Skeletal muscle satellite cell (primary cell): Measurements from ENCODE around the gene PTH. TPM values are rescaled to one million over a fixed set of nuclear protein-coding genes. Genes with fewer than 3 reads are reported as not detected.

Source experiments
- H3K27me3 ChIP-seq: 2 replicates; pipeline ENCODE4 v1.7.0; 2013; ENCODE audit warnings: low read length; ENCODE audit not compliant: control insufficient read depth, insufficient read depth
- H3K36me3 ChIP-seq: 2 replicates; pipeline ENCODE4 v1.7.0; 2013; ENCODE audit warnings: mild to moderate bottlenecking, control low read depth, low read length; ENCODE audit not compliant: insufficient read depth
- H3K4me1 ChIP-seq: 2 replicates; pipeline ENCODE4 v1.7.0; 2013; ENCODE audit warnings: low read length; ENCODE audit not compliant: control insufficient read depth, insufficient read depth
- H3K4me2 ChIP-seq: 2 replicates; pipeline ENCODE4 v1.7.0; 2013; ENCODE audit warnings: mild to moderate bottlenecking, low read length
- H3K4me3 ChIP-seq: 2 replicates; pipeline ENCODE4 v1.7.0; 2013; ENCODE audit warnings: low read length
- H3K9ac ChIP-seq: 2 replicates; pipeline ENCODE4 v1.7.0; 2013; ENCODE audit warnings: mild to moderate bottlenecking, low read depth, low read length, moderate library complexity
- H3K9me3 ChIP-seq: replicated peaks from 2 replicates; pipeline ENCODE4 v1.7.0; 2013; ENCODE audit warnings: mild to moderate bottlenecking, control low read depth, low read length
- total RNA-seq: library from RNA; depleted of rRNA; stranded (reverse); fragments of >200 nt; gene quantifications from 2 replicates; pipeline ENCODE4 v1.2.3, GENCODE V29; 2012; rRNA removed

Gene PTH
- not detected in 2 replicates for total RNA-seq

DNA sequence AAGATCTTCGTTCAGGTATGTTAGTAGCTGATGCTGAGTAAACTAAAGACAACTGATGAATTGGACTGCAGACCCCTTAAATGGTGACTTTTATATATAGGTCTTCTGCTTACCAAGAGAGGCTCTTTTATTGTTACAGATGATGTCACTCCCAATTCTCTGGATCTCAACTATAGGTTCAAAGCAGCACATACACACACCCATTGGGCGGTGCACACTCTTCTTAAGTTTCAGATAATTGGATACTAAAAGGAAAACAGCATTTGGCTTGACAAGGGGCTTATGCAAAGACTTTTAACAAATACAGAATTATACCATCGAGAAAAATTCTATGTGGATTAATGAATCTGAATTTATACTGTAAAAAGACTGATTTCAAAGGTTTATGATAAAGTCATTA is at the start of gene PTH:
PTH (minus strand) TSS at position 69 of the 400 bp plus-strand sequence. CDS start 3,142 bp downstream, outside the sequence.
- no peak within 1 kb of the TSS for H3K4me3 ChIP-seq
- H3K4me2 ChIP-seq, result no peak within 1 kb of the TSS
- H3K27me3 ChIP-seq, result peaks cover 23% of the 10 kb centered on the region
- no peaks in the 10 kb centered on the region for H3K4me1 ChIP-seq
- H3K36me3 ChIP-seq, result no peaks in the 10 kb centered on the region
- no peaks in the 10 kb centered on the region for H3K9me3 ChIP-seq
- H3K9ac ChIP-seq, result no peak within 1 kb of the TSS

DNA sequence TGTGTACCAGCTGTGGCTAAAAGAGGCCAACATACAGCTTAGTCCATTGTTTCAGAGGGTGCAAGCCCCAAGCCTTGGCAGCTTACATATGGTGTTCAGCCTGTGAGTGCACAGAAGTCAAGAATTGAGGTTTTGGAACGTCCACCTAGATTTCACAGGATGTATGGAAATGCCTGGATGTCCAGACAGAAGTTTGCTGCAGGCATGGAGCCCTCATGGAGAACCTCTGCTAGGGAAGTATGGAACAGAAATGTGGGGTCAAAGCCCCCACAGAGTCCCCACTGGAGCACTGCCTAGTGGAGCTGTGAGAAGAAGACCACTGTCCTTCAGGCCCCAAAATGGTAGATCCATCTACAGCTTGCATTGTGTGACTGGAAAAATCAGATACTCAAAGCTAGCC is 42.2 kb upstream of the PTH start:
- H3K27me3 ChIP-seq, result no peaks in the 10 kb centered on the region

DNA sequence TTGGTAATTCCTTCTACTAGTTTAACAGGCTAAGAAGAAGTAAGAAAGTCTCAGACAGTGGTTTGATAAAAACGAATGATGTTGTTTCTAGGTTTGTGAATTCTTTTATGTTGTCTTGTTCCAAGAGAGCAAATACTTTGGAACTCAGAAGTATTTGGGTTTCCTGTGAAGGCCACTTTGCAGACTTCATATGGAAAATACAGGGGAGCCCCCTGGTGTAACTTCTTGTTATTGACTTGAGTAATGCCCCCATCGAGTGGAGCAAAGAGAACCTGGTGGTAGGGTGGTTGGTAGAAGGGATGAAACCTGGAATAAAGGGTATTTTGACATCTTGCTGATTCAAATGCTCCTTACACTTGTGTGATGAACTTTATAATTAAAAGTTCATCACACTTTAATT is 40.0 kb upstream of the PTH start:
- H3K9me3 ChIP-seq, result no peaks in the 10 kb centered on the region
- no peak overlapping the region for H3K4me3 ChIP-seq
- H3K4me1 ChIP-seq, result no peaks in the 10 kb centered on the region
- H3K9ac ChIP-seq, result no peak overlapping the region
- H3K36me3 ChIP-seq, result no peaks in the 10 kb centered on the region
- no peak overlapping the region for H3K4me2 ChIP-seq
- H3K27me3 ChIP-seq, result no peaks in the 10 kb centered on the region

More for the DNA sequence above, 42.2 kb upstream of the PTH start:
- Histone ChIP-seq H3K9ac (no peak overlapping the region), H3K9me3 (no peaks in the 10 kb centered on the region), H3K4me1 (no peaks in the 10 kb centered on the region), H3K4me3 (no peak overlapping the region), H3K36me3 (no peaks in the 10 kb centered on the region), H3K4me2 (no peak overlapping the region)

DNA sequence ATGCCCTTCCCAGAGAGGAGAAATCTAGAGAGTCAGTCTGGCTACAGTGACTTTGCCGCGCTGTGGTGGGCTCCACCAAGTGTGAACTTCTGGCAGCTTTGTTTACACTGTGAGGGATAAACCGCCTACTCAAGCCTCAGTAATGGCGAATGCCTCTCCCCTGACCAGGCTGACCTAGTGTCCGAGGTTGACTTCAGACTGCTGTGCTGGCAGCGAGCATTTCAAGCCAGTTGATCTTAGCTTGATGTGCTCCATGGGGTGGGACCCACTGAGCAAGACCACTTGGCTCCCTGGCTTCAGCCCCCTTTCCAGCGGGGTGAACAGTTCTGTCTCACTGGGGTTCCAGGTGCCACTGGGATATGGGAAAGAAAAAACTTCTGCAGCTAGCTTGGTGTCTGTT is 38.6 kb upstream of the PTH start:
- no peaks in the 10 kb centered on the region for H3K36me3 ChIP-seq

GRCh38 chr11:13525257-13525656 is 29.5 kb upstream of the PTH start:
- no peaks in the 10 kb centered on the region for H3K9me3 ChIP-seq
- H3K4me1 ChIP-seq, result no peaks in the 10 kb centered on the region
- H3K36me3 ChIP-seq, result no peaks in the 10 kb centered on the region
- H3K4me2 ChIP-seq, result no peak overlapping the region
- no peak overlapping the region for H3K4me3 ChIP-seq
- H3K27me3 ChIP-seq, result peaks cover 3% of the 10 kb centered on the region
- H3K9ac ChIP-seq, result no peak overlapping the region

More for the DNA sequence above, 38.6 kb upstream of the PTH start:
- no peak overlapping the region for H3K4me2 ChIP-seq
- no peak overlapping the region for H3K4me3 ChIP-seq
- no peaks in the 10 kb centered on the region for H3K27me3 ChIP-seq
- no peak overlapping the region for H3K9ac ChIP-seq
- H3K4me1 ChIP-seq, result no peaks in the 10 kb centered on the region
- H3K9me3 ChIP-seq, result no peaks in the 10 kb centered on the region

DNA sequence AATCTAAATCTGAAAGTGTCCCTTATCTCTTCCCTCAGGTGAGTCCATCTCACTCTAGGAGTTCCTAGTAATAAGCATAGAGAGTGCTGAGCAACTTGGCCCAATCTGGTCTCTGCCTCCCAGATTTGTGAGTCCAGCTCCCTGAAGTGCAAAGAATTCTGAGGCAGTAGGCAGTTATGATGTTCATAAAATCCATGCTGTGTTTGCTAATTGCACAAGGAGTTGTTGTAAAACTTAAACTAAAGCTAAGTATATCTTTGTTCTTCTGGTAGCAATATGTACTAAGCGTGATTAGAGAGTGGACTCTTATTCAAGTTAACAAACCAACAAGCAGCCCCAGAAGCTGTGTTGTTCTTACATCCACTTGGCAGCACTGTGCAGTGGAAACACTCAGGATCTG is 7.6 kb upstream of the PTH start:
- Histone ChIP-seq H3K4me2 (no peak overlapping the region), H3K4me3 (no peak overlapping the region), H3K36me3 (no peaks in the 10 kb centered on the region), H3K9me3 (no peaks in the 10 kb centered on the region), H3K9ac (no peak overlapping the region), H3K4me1 (no peaks in the 10 kb centered on the region), H3K27me3 (peaks cover 4% of the 10 kb centered on the region)

DNA sequence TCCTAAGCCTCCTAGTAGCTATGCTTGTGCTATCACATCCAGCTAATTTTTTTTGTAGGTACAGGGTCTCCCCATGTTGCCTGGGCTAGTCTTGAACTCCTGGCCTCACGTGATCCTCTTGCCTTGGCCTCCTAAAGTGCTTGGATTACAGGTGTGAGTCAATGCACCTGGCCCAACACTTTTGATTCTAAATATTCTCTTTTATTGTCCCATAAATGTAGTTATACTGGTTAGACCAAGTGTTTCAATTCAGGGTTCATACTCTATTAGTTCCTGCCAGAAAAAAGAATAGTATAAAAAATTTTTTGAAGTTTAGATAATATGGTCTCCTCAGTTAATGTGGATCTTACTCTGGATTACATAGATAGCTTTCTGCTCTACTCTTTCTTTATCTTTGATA is 6.7 kb upstream of the PTH start:
- no peaks in the 10 kb centered on the region for H3K4me1 ChIP-seq
- no peak overlapping the region for H3K4me2 ChIP-seq
- no peak overlapping the region for H3K9ac ChIP-seq
- H3K4me3 ChIP-seq, result no peak overlapping the region
- H3K27me3 ChIP-seq, result peaks cover 4% of the 10 kb centered on the region
- no peaks in the 10 kb centered on the region for H3K36me3 ChIP-seq
- no peaks in the 10 kb centered on the region for H3K9me3 ChIP-seq

GRCh38 chr11:13494051-13494450 is 1.7 kb downstream of the PTH start:
- Histone ChIP-seq H3K4me3 (no peak overlapping the region), H3K36me3 (no peaks in the 10 kb centered on the region), H3K9ac (no peak overlapping the region), H3K9me3 (no peaks in the 10 kb centered on the region), H3K4me2 (no peak overlapping the region), H3K4me1 (no peaks in the 10 kb centered on the region), H3K27me3 (peaks cover 29% of the 10 kb centered on the region)

DNA sequence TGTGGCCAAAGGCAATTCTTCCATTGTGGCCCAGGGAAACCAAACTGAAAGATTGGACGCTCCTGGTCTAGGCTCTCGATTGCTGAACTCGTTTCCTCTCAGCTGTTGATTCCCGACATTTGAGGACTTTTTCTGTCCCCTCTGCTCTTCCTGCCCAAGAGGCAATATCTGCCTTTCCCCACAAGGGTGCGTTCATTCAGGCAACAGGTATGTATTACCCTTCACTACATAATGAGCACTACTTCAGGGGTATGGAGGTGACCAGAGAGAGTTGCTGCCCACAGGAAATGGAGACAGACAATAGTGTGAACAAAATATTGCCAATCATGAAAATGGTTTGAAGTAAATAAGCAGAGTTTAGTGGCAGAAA is 8.2 kb downstream of the PTH start:
- H3K36me3 ChIP-seq, result no peaks in the 10 kb centered on the region
- H3K27me3 ChIP-seq, result peaks cover 17% of the 10 kb centered on the region
- no peaks in the 10 kb centered on the region for H3K9me3 ChIP-seq
- no peak overlapping the region for H3K4me2 ChIP-seq
- H3K4me1 ChIP-seq, result no peaks in the 10 kb centered on the region
- H3K9ac ChIP-seq, result no peak overlapping the region
- H3K4me3 ChIP-seq, result no peak overlapping the region

- Histone ChIP-seq H3K9me3 (no peaks in the 10 kb centered on the region), H3K4me2 (no peak overlapping the region), H3K4me1 (no peaks in the 10 kb centered on the region), H3K4me3 (no peak overlapping the region), H3K9ac (no peak overlapping the region), H3K36me3 (no peaks in the 10 kb centered on the region), H3K27me3 (peaks cover 17% of the 10 kb centered on the region)
Measured at GRCh38 chr11:13486926-13487660, 8.7 kb downstream of the PTH start.

GRCh38 chr11:13480198-13480597 is 15.6 kb downstream of the PTH start:
- H3K36me3 ChIP-seq, result no peaks in the 10 kb centered on the region
- no peaks in the 10 kb centered on the region for H3K9me3 ChIP-seq
- no peak overlapping the region for H3K4me3 ChIP-seq
- H3K4me2 ChIP-seq, result no peak overlapping the region
- H3K4me1 ChIP-seq, result no peaks in the 10 kb centered on the region
- peaks cover 13% of the 10 kb centered on the region for H3K27me3 ChIP-seq
- no peak overlapping the region for H3K9ac ChIP-seq

GRCh38 chr11:13479688-13480087 is 16.1 kb downstream of the PTH start:
- Histone ChIP-seq H3K9me3 (no peaks in the 10 kb centered on the region), H3K4me2 (no peak overlapping the region), H3K9ac (no peak overlapping the region), H3K27me3 (peaks cover 13% of the 10 kb centered on the region), H3K4me1 (no peaks in the 10 kb centered on the region), H3K4me3 (no peak overlapping the region), H3K36me3 (no peaks in the 10 kb centered on the region)
